Fibroblast of lung (primary cell): ENCODE measurements around the gene KCNH1. TPM values are rescaled to one million over a fixed set of nuclear protein-coding genes. Genes with fewer than 3 reads are reported as not detected.

ENCODE experiments used
- DNase-seq, 2 donors: peaks; one replicate each; pipeline versions ENCODE4 v3.0.0 to v3.0.0-alpha.2; 2010; ENCODE audit warnings: low read depth in 2 of 2
- H2AFZ ChIP-seq: 2 replicates; pipeline ENCODE4 v1.5.1; 2012; ENCODE audit warnings: low read length, control low read depth, inconsistent platforms
- H3K27ac ChIP-seq: 2 replicates; pipeline ENCODE4 v1.5.1; 2011; ENCODE audit warnings: low read length, control low read depth; ENCODE audit not compliant: insufficient read depth
- H3K27me3 ChIP-seq: 2 replicates; pipeline ENCODE4 v1.5.1; 2011; ENCODE audit warnings: mild to moderate bottlenecking, low read length; ENCODE audit not compliant: control insufficient read depth, insufficient read depth
- H3K36me3 ChIP-seq: 2 replicates; pipeline ENCODE4 v1.5.1; 2011; ENCODE audit warnings: low read length; ENCODE audit not compliant: control insufficient read depth, insufficient read depth
- H3K4me1 ChIP-seq: 2 replicates; pipeline ENCODE4 v1.5.1; 2011; ENCODE audit warnings: low read length; ENCODE audit not compliant: control insufficient read depth, insufficient read depth; ENCODE audit errors: extremely low read depth
- H3K4me2 ChIP-seq: 2 replicates; pipeline ENCODE4 v1.5.1; 2011; ENCODE audit warnings: low read length, control low read depth; ENCODE audit not compliant: insufficient read depth; ENCODE audit errors: extremely low read depth
- H3K4me3 ChIP-seq, 4 experiments: fragments of 200-600 bp in 1 of 4; sonication (generic) in 1 of 4; replicated peaks in 1 of 4; 2 replicates each; pipeline ENCODE4 v1.5.1; 2011 to 2016; ENCODE audit warnings: low read length in 4 of 4, low read depth in 3 of 4, mild to moderate bottlenecking in 3 of 4, control low read depth in 2 of 4, inconsistent platforms in 1 of 4, mixed read lengths in 1 of 4; ENCODE audit not compliant: insufficient read depth in 1 of 4; ENCODE audit errors: control extremely low read depth in 1 of 4
- H3K79me2 ChIP-seq: 2 replicates; pipeline ENCODE4 v1.5.1; 2012; ENCODE audit warnings: mild to moderate bottlenecking, low read length, inconsistent platforms; ENCODE audit not compliant: control insufficient read depth, insufficient read depth
- H3K9ac ChIP-seq: 2 replicates; pipeline ENCODE4 v1.5.1; 2011; ENCODE audit warnings: mild to moderate bottlenecking, low read length, control low read depth; ENCODE audit not compliant: insufficient read depth
- H3K9me3 ChIP-seq: 2 replicates; pipeline ENCODE4 v1.5.1; 2012; ENCODE audit warnings: low read depth, low read length; ENCODE audit not compliant: control insufficient read depth, insufficient read depth
- H4K20me1 ChIP-seq: 2 replicates; pipeline ENCODE4 v1.5.1; 2011; ENCODE audit warnings: low read length; ENCODE audit not compliant: control insufficient read depth, insufficient read depth; ENCODE audit errors: extremely low read depth
- EZH2 ChIP-seq: IDR thresholded peaks from 2 replicates; pipeline ENCODE4 v1.5.1; 2012; ENCODE audit warnings: low read length, control low read depth, mild to moderate bottlenecking; ENCODE audit errors: missing control alignments
- polyA plus RNA-seq, 2 donors: library from polyadenylated mRNA; depleted of rRNA in 1 of 2; stranded (reverse) in 1 of 2; unstranded in 1 of 2; fragments of >200 nt; gene quantifications; 2 replicates each; pipeline ENCODE4 v1.2.1, GENCODE V29; 2011 to 2012; ENCODE audit warnings: missing spikeins in 1 of 2
- total RNA-seq: library from RNA; depleted of rRNA; stranded (reverse); fragments of >200 nt; gene quantifications from 2 replicates; pipeline ENCODE4 v1.2.1, GENCODE V29; 2014
- TF ChIP-seq, protein P1 (sequence below), 2 donors: IDR thresholded peaks in 1 of 2; conservative IDR thresholded peaks in 1 of 2; 1 replicate in 1 of 2; 2 replicates in 1 of 2; pipeline ENCODE4 v1.5.1; 2011 to 2012; ENCODE audit warnings: low read length in 2 of 2, control low read depth in 1 of 2, inconsistent platforms in 1 of 2, low read depth in 1 of 2, mild to moderate bottlenecking in 1 of 2

KCNH1 gene
- total and polyA plus RNA-seq, 2 donors (not counting 1 experiment from before 2014, with no cell fraction given), result 0.17 to 1.5 TPM

DNA sequence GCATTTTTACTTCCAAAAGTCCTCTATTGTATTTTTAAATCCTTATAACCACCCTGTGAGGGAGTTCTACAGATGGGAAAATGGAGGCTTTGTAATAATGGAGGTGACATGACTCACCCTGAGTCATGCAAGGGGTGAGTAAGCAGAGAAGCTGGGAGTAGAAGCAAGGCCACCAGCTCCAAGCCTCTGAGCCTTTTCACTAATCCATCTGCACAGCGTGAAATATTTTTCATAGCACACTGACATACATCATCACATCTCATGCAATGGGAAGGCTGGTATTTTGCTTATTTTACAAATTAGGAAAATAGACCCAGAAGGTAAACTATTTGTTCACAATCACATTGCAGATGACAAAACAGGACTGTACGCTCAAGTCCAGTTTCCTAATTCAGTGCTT is 96.9 kb downstream of the KCNH1 start:
- DNase-seq, result peak; percentile 58 to 97
- Histone ChIP-seq H3K4me2 (no peak overlapping the region), H3K4me3 (no peak overlapping the region), H3K27me3 (no peaks in the 10 kb centered on the region), H4K20me1 (no peaks in the 10 kb centered on the region), H3K4me1 (peaks cover 2% of the 10 kb centered on the region), H3K9ac (no peak overlapping the region), H3K9me3 (no peaks in the 10 kb centered on the region), H3K36me3 (no peaks in the 10 kb centered on the region), H3K27ac (no peak overlapping the region), H2AFZ (no peak overlapping the region), H3K79me2 (no peaks in the 10 kb centered on the region)
- no peak for TF ChIP-seq EZH2
- TF ChIP-seq, protein P1, sequence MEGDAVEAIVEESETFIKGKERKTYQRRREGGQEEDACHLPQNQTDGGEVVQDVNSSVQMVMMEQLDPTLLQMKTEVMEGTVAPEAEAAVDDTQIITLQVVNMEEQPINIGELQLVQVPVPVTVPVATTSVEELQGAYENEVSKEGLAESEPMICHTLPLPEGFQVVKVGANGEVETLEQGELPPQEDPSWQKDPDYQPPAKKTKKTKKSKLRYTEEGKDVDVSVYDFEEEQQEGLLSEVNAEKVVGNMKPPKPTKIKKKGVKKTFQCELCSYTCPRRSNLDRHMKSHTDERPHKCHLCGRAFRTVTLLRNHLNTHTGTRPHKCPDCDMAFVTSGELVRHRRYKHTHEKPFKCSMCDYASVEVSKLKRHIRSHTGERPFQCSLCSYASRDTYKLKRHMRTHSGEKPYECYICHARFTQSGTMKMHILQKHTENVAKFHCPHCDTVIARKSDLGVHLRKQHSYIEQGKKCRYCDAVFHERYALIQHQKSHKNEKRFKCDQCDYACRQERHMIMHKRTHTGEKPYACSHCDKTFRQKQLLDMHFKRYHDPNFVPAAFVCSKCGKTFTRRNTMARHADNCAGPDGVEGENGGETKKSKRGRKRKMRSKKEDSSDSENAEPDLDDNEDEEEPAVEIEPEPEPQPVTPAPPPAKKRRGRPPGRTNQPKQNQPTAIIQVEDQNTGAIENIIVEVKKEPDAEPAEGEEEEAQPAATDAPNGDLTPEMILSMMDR (conservative IDR thresholded peaks at IDR 0.05 in 1 of 2, IDR thresholded peaks at IDR 0.05 in 1 of 2; ENCODE audit: low read depth in 1 of 2, low read length in 2 of 2), result no peak

DNA sequence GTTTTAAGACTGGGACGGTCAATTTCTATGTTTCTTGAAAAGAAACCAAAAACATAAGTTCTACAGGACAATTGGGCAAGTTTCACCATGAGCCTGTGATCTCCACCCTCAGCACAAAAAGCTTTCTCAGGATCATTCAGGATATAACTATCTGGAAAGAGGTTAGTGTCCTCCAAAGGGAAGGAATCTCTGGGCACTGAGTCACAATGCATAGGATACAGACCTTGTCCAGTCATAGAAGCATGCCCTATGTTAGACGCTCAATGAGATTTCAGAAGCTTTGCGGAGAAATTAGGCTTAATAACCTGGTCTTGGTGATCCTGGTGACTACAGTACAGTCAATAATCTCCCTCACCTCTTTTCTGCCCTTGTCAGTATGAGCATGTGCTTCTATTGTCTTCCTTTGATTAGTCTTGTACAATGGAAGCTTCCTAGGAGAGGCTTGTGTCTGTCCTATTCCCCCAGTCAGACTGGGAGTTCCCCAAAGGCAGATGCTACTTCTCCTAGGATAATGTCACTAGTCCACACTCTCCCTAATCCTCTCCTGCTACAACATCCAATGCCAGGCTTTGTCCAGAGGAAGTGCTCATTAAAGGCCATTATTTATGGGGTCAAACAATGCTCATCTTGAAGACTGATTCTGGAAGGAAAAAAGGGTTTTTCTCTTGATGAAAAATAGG is 97.4 kb downstream of the KCNH1 start:
- H3K79me2 ChIP-seq, result no peaks in the 10 kb centered on the region
- H3K27me3 ChIP-seq, result no peaks in the 10 kb centered on the region
- H2AFZ ChIP-seq, result peak overlapping the region; percentile 30
- H3K4me1 ChIP-seq, result peaks cover 2% of the 10 kb centered on the region
- H3K36me3 ChIP-seq, result no peaks in the 10 kb centered on the region
- DNase-seq, result peak in 1 of 2 donors; percentile 29
- H3K4me2 ChIP-seq, result no peak overlapping the region
- no peak overlapping the region for H3K27ac ChIP-seq
- no peak overlapping the region for H3K4me3 ChIP-seq
- H4K20me1 ChIP-seq, result no peaks in the 10 kb centered on the region
- no peak for TF ChIP-seq EZH2
- TF ChIP-seq, protein P1 (conservative IDR thresholded peaks at IDR 0.05 in 1 of 2, IDR thresholded peaks at IDR 0.05 in 1 of 2; ENCODE audit: low read depth in 1 of 2, low read length in 2 of 2), result no peak
- no peaks in the 10 kb centered on the region for H3K9me3 ChIP-seq
- H3K9ac ChIP-seq, result no peak overlapping the region

DNA sequence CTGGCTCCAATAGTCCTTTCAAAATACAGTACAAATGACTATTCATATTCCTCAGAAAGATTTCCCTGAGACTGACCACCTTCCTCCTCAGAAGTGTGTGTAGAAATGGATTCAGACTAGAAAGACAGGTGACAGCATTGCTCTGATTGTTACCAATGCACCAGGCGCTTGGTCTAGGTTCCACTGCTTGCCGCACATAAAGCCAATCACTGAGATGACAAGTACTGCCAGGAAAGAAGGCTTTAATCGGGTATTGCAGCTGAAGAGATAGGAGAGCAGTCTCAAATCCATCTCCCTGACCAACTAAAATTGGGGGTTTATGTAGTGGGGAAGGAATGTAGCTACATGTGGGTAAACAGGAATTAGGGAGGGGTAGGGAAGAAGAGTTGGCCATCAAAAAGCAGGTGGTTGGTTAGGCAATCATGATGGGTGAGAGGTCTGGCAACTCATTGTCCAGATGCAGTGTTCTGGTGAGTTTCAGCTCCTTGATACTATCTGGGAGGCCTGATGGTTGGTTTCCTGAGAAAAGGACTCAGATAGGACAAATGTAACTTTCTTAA is 98.0 kb downstream of the KCNH1 start:
- no peaks in the 10 kb centered on the region for H3K9me3 ChIP-seq
- no peaks in the 10 kb centered on the region for H3K79me2 ChIP-seq
- no peaks in the 10 kb centered on the region for H3K27me3 ChIP-seq
- H4K20me1 ChIP-seq, result no peaks in the 10 kb centered on the region
- no peak overlapping the region for H3K4me3 ChIP-seq
- no peaks in the 10 kb centered on the region for H3K36me3 ChIP-seq
- H3K4me2 ChIP-seq, result no peak overlapping the region
- no peak overlapping the region for H3K27ac ChIP-seq
- peaks cover 2% of the 10 kb centered on the region for H3K4me1 ChIP-seq
- TF ChIP-seq, protein P1 (conservative IDR thresholded peaks at IDR 0.05 in 1 of 2, IDR thresholded peaks at IDR 0.05 in 1 of 2; ENCODE audit: low read depth in 1 of 2, low read length in 2 of 2), result no peak
- TF ChIP-seq EZH2, result no peak
- no peak overlapping the region for H3K9ac ChIP-seq
- DNase-seq, result peak in 1 of 2 donors; percentile 6
- no peak overlapping the region for H2AFZ ChIP-seq
